CD14-positive monocyte (primary cell): Measurements from ENCODE around the gene PHF23. TPM values are rescaled to one million over a fixed set of nuclear protein-coding genes. Genes with fewer than 3 reads are reported as not detected.

ENCODE experiments used
- DNase-seq, 3 donors: peaks; one replicate each; pipeline ENCODE4 v3.0.0-alpha.2; 2011 to 2022
- H2AFZ ChIP-seq: 2 replicates; pipeline ENCODE4 v1.6.0; 2012; ENCODE audit warnings: mild to moderate bottlenecking, low read depth, low read length, inconsistent platforms; ENCODE audit not compliant: insufficient read depth, poor library complexity, severe bottlenecking
- H3K27ac ChIP-seq, 2 donors: 1 replicate in 1 of 2; 2 replicates in 1 of 2; pipeline ENCODE4 v1.5.1; 2012 to 2013; ENCODE audit warnings: low read length in 2 of 2, control low read depth in 1 of 2, inconsistent platforms in 1 of 2, low read depth in 1 of 2, mild to moderate bottlenecking in 1 of 2
- H3K27me3 ChIP-seq, 2 donors: one replicate each; pipeline versions ENCODE4 v1.6.0 to v1.6.1; 2011 to 2013; ENCODE audit warnings: low read length in 2 of 2; ENCODE audit not compliant: control insufficient read depth in 2 of 2, insufficient read depth in 2 of 2
- H3K36me3 ChIP-seq, 2 donors: replicated peaks in 1 of 2; 1 replicate in 1 of 2; 2 replicates in 1 of 2; pipeline versions ENCODE4 v1.5.1 to v1.6.1; 2012 to 2013; ENCODE audit warnings: low read length in 2 of 2, control low read depth in 1 of 2, inconsistent platforms in 1 of 2, mild to moderate bottlenecking in 1 of 2; ENCODE audit not compliant: insufficient read depth in 2 of 2, control insufficient read depth in 1 of 2
- H3K4me1 ChIP-seq, 2 donors: 1 replicate in 1 of 2; 2 replicates in 1 of 2; pipeline versions ENCODE4 v1.5.1 to v1.6.1; 2012 to 2013; ENCODE audit warnings: low read length in 2 of 2, control low read depth in 1 of 2, inconsistent platforms in 1 of 2, mild to moderate bottlenecking in 1 of 2, moderate library complexity in 1 of 2; ENCODE audit not compliant: insufficient read depth in 2 of 2, control insufficient read depth in 1 of 2
- H3K4me2 ChIP-seq: replicated peaks from 2 replicates; pipeline ENCODE3; 2012; ENCODE audit warnings: low read length, moderate library complexity, mild to moderate bottlenecking; ENCODE audit not compliant: poor library complexity, severe bottlenecking; ENCODE audit errors: extremely low read depth
- H3K4me3 ChIP-seq, 3 experiments: fragments of 200-600 bp in 1 of 3; sonication (generic) in 1 of 3; replicated peaks in 1 of 3; 1 replicate in 2 of 3; 2 replicates in 1 of 3; pipeline ENCODE4 v1.5.1; 2011 to 2013; ENCODE audit warnings: low read length in 3 of 3, mild to moderate bottlenecking in 3 of 3, control low read depth in 2 of 3, low read depth in 2 of 3, inconsistent platforms in 1 of 3, moderate library complexity in 1 of 3
- H3K79me2 ChIP-seq: 2 replicates; pipeline ENCODE4 v1.6.0; 2012; ENCODE audit warnings: mild to moderate bottlenecking, control low read depth, inconsistent platforms, low read length, moderate library complexity; ENCODE audit not compliant: insufficient read depth
- H3K9ac ChIP-seq: 2 replicates; pipeline ENCODE4 v1.6.0; 2017; ENCODE audit warnings: low read length, mild to moderate bottlenecking; ENCODE audit not compliant: insufficient read depth, poor library complexity, severe bottlenecking
- H3K9me3 ChIP-seq, 2 donors: replicated peaks in 1 of 2; 1 replicate in 1 of 2; 2 replicates in 1 of 2; pipeline versions ENCODE4 v1.5.1 to v1.6.1; 2012 to 2013; ENCODE audit warnings: low read length in 2 of 2, control low read depth in 1 of 2; ENCODE audit not compliant: control insufficient read depth in 1 of 2, insufficient read depth in 1 of 2
- H4K20me1 ChIP-seq: 2 replicates; pipeline ENCODE4 v1.6.0; 2012; ENCODE audit warnings: mild to moderate bottlenecking, low read length, control low read depth, moderate library complexity; ENCODE audit not compliant: insufficient read depth
- H3K27ac Mint-ChIP-seq, 7 donors: one replicate each; pipeline ENCODE4 v1.8.0; 2020; ENCODE audit warnings: mild to moderate bottlenecking in 7 of 7, mixed read lengths in 7 of 7, moderate library complexity in 6 of 7, inconsistent platforms in 2 of 7
- H3K27me3 Mint-ChIP-seq, 3 donors: one replicate each; pipeline ENCODE4 v1.8.0; 2021 to 2022; ENCODE audit warnings: low read depth in 3 of 3, mild to moderate bottlenecking in 3 of 3, mixed read lengths in 3 of 3, moderate library complexity in 3 of 3, inconsistent platforms in 1 of 3
- H3K36me3 Mint-ChIP-seq, 2 donors: one replicate each; pipeline ENCODE4 v1.8.0; 2020; ENCODE audit warnings: mixed read lengths in 2 of 2, inconsistent platforms in 1 of 2, mild to moderate bottlenecking in 1 of 2
- H3K4me1 Mint-ChIP-seq: one replicate; pipeline ENCODE4 v1.8.0; 2020; ENCODE audit warnings: mild to moderate bottlenecking, mixed read lengths
- H3K4me3 Mint-ChIP-seq, 2 donors: one replicate each; pipeline ENCODE4 v1.8.0; 2020; ENCODE audit warnings: mild to moderate bottlenecking in 2 of 2, mixed read lengths in 2 of 2, moderate library complexity in 1 of 2
- H3K9me3 Mint-ChIP-seq, 7 donors: one replicate each; pipeline ENCODE4 v1.8.0; 2020 to 2022; ENCODE audit warnings: mixed read lengths in 7 of 7, mild to moderate bottlenecking in 6 of 7, moderate library complexity in 6 of 7, inconsistent platforms in 2 of 7
- CTCF ChIP-seq: fragments of 200-600 bp; IDR thresholded peaks from one replicate; pipeline ENCODE4 v1.8.0; 2022; ENCODE audit warnings: antibody characterized with exemption, mild to moderate bottlenecking
- WGBS: methylation state at CpG from one replicate; pipeline ENCODE4 v1.1.5; 2013; ENCODE audit warnings: missing lambda C conversion rate; ENCODE audit not compliant: insufficient coverage; 5-methylcytosine and 5-hydroxymethylcytosine counted together
- intact Hi-C, 2 donors: fragments of 100-400 bp; cut with micrococcal nuclease; formaldehyde crosslinking; loops; one replicate each; pipeline versions ENCODE4 v1.15.0 to v1.15.1; 2023
- polyA plus RNA-seq, 3 donors: library from polyadenylated mRNA; depleted of rRNA in 1 of 3; unstranded in 2 of 3; stranded (reverse) in 1 of 3; fragments of 300-500 nt in 2 of 3; fragments of >200 nt in 1 of 3; fragmentation: Illumina TruSeq in 2 of 3; gene quantifications; 1 replicate in 2 of 3; 2 replicates in 1 of 3; pipeline ENCODE4 v1.2.3, GENCODE V29; 2012 to 2021

PHF23 gene
- polyA plus RNA-seq, 3 donors, result 12.0 to 18.0 (median 12.9) TPM

DNA sequence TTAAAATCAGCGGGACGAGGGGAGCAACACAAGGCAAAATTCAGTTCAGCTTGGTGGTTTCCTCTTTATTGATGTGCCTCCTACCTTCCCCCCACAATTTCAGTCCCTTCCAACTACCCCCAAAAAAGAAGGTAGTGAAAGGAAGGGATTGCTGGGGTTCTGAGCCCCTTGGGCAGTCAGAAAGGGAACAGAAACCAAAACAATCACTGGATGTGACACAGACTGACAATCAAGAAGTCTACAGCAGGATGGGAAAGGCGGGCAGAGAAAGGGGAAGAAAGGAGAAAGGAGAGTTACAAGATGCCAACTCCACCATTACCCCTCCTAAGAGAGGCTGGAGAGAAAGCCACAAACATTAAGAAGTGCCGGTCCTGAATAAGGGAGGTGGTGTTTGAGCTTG, 1.1 kb upstream of the PHF23 start:
- Histone ChIP-seq H4K20me1 (peaks cover 34% of the 10 kb centered on the region), H3K9ac (peak overlapping the region; percentile 100), H3K9me3 (no peaks in the 10 kb centered on the region), H3K4me3 (peak overlapping the region; percentile 95 to 100 (median 98)), H3K4me1 (peaks cover 45 to 54% of the 10 kb centered on the region in 2 donors), H3K27me3 (no peaks in the 10 kb centered on the region), H3K79me2 (peaks cover 68% of the 10 kb centered on the region), H3K27ac (peak overlapping the region; percentile 99 to 100), H2AFZ (no peak overlapping the region), H3K36me3 (peaks cover 32 to 34% of the 10 kb centered on the region in 2 donors), H3K4me2 (peak overlapping the region; percentile 100)
- H3K27ac Mint-ChIP-seq, result peak overlapping the region; percentile 99 to 100 (median 100)
- H3K4me3 Mint-ChIP-seq, result peak overlapping the region; percentile 98 to 99
- peaks cover 47% of the 10 kb centered on the region for H3K4me1 Mint-ChIP-seq
- WGBS, result no CpG with 5 or more reads among the region's 4 CpGs
- TF ChIP-seq CTCF, result no peak
- peaks cover 0 to 4% (median 0%) of the 10 kb centered on the region in 7 donors for H3K9me3 Mint-ChIP-seq
- peaks cover 0 to 3% (median 0%) of the 10 kb centered on the region in 3 donors for H3K27me3 Mint-ChIP-seq
- peak; percentile 71 to 86 (median 84) for DNase-seq
- intact Hi-C loops, result no loop called here
- H3K36me3 Mint-ChIP-seq, result peaks cover 37 to 59% of the 10 kb centered on the region in 2 donors

DNA sequence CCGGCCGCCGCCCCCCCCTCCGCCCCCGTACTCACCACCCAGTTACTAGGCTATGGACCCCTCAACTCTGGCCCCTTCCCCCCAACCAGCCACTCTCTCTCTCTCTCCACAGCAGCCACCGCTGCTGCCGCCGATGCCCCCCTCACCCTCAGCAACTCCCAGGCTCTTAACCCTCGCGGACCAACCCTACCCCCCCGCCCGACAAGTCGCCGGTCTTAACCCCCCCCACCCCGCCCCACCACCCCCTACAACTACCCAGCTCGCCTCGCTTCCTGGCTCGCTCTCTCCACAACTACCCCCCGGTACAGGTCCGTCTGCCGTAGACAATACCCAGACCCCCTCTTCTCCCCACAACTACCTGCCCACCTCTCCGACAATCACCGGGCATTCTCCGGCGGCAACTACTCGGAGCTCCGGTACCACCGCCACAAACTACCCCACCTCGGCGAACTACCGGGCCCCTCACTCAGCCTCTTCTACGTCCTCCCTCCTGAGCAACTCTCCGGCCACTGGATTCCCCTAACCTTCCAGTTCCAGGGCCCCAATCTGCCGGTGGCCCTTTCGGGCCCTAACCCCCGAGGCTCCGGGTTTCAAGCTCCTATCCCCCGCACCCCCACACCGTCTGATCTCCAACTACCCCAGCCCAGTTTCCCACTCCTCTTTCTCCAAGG, 702 bp downstream of the PHF23 start:
- intact Hi-C loops, result loop anchor here (5.0 to 10.0 kb wide), 2 partner anchors 69 to 246 kb away; partner anchors contain the start of genes EIF5A (in 2 of the 2), POLR2A (in 1 of the 2) and SLC35G6 (in 1 of the 2)
- Mint-ChIP-seq H3K9me3 (peaks cover 0 to 4% (median 0%) of the 10 kb centered on the region in 7 donors), H3K4me3 (peak overlapping the region; percentile 96 to 98), H3K27me3 (peaks cover 0 to 5% (median 0%) of the 10 kb centered on the region in 3 donors), H3K36me3 (peaks cover 36 to 49% of the 10 kb centered on the region in 2 donors), H3K27ac (peak overlapping the region; percentile 86 to 100 (median 95)), H3K4me1 (peaks cover 59% of the 10 kb centered on the region)
- Histone ChIP-seq H3K9me3 (no peaks in the 10 kb centered on the region), H3K27ac (peak overlapping the region; percentile 64 to 79), H3K9ac (peak overlapping the region; percentile 86), H3K4me1 (peaks cover 57 to 68% of the 10 kb centered on the region in 2 donors), H3K79me2 (peaks cover 68% of the 10 kb centered on the region), H3K4me2 (peak overlapping the region; percentile 100), H4K20me1 (peaks cover 42% of the 10 kb centered on the region), H2AFZ (peak overlapping the region; percentile 40), H3K36me3 (peaks cover 21 to 26% of the 10 kb centered on the region in 2 donors), H3K4me3 (peak overlapping the region; percentile 65 to 100 (median 98)), H3K27me3 (no peaks in the 10 kb centered on the region)
- DNase-seq, result peak in 1 of 3 donors; percentile 29
- under 1% methylated on average over 21 of the region's 39 CpGs for WGBS
- no peak for TF ChIP-seq CTCF
